ENCODE data around the gene R3HDML.
"Not testable (repeated sequence)": the region's sequence is repeated elsewhere in the genome, so short reads cannot be mapped to it uniquely, and the experiment has no call there.

R3HDML gene

DNA sequence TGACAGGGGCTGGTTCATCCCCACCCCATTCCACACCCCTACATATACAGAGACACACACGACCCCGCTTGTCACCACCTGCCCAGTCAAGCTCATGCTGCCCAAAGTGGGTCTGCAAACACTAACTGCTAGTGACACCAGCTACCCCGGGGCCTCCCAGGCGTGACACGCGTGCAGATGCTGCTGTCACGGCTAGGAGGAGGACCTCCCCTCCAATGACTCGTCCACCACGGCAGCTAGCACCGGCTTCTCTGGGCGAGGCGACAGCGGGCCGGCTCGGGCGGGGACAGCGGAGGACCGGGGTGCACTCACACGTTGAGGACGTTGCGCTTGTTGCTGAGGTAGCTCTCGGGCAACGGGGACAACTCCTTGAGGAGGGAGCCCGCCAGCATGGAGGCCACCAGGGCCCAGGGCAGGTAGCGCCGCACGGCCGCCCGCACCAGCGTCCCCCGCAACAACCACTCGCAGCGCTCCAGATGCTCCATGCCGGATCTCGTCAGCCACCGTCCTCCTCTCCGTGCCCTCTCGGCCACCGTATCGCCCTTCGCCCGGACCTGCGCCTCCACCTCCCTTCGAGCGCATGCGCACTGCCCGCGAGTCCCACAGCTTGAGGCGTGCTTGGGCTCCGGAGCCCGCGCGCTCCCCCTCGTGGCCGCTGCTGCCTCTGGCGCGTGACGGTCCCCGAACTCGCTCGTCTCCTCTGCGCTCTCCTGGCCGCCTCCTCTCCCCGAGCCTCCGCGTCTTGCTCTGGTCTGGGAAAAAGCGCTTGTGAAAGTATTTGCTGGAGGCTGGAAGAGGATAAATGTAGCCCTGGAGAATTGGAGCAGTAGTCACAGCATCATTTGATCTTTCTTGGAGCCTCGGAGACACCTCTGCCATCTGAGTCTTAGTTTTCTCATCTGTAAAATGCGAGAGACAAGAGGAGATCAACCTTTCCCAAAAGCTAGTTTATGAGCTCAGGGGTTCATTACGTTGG is 25.9 kb upstream of the R3HDML start, which contains the start of gene FITM2:
Gene FITM2 (minus strand): TSS at position 539 of the 976 bp plus-strand sequence. CDS start 54 bp downstream, at position 485.
- Mint-ChIP-seq H3K27ac (peak within 1 kb of the TSS; percentile 83), H3K36me3 (ENCODE audit: low read depth) (no peaks in the 10 kb centered on the region), H3K27me3 (ENCODE audit: low read depth) (peaks cover 4% of the 10 kb centered on the region), H3K4me1 (ENCODE audit: low read depth) (peaks cover 16% of the 10 kb centered on the region), H3K9me3 (no peaks in the 10 kb centered on the region), H3K4me3 (peak within 1 kb of the TSS; percentile 90)

DNA sequence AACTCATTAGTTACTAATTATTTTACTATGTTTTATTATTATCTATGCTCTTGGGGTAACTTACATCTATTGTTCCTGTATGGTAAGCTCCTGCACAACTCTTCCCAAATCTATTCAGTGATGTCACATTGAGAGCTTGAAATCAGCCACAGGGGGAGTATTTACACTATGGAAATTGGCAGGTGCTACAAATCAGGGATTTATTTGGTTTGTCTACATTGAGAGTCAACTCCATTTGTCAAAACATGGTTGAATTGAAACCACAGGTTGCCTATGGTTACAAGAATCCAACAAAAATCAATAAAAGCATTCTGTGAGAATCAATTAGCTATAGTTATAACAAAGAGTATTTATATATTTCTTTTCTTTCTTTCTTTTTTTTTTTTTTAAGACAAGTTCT is 22.0 kb upstream of the R3HDML start:
- Mint-ChIP-seq H3K27ac (no peak overlapping the region), H3K9me3 (no peaks in the 10 kb centered on the region), H3K36me3 (ENCODE audit: low read depth) (no peaks in the 10 kb centered on the region), H3K4me3 (no peak overlapping the region), H3K27me3 (ENCODE audit: low read depth) (peaks cover 4% of the 10 kb centered on the region), H3K4me1 (ENCODE audit: low read depth) (peaks cover 12% of the 10 kb centered on the region)

DNA sequence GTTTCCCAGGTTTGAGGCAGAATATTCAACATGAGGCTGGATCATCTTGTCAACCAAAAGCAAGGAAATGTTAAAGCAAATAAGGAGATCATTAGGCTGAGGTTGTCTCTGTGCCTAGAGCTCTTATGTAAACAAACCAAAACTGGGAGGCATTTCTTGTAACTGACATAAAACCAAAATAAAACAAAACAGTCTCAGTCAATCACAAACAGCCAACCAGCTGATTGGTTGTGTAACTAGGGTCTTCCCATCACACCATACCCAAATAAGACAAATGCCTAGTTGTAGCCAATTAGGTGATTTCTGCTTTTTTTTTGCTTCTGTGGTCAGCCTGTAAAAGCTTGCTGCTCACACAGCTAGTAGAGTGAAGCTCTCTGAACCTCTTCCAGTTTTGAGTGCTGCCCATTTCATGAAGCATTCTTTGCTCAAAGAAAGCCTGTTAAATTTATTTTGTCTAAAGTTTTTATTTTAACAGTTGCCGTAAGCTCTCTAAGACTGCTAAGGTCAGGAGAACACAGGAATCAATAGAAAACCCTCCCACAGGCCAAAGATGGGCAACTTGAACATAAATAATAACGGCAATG is 16.9 kb upstream of the R3HDML start:
- no peaks in the 10 kb centered on the region for H3K27me3 Mint-ChIP-seq (ENCODE audit: low read depth)
- H3K27ac Mint-ChIP-seq = no peak overlapping the region

DNA sequence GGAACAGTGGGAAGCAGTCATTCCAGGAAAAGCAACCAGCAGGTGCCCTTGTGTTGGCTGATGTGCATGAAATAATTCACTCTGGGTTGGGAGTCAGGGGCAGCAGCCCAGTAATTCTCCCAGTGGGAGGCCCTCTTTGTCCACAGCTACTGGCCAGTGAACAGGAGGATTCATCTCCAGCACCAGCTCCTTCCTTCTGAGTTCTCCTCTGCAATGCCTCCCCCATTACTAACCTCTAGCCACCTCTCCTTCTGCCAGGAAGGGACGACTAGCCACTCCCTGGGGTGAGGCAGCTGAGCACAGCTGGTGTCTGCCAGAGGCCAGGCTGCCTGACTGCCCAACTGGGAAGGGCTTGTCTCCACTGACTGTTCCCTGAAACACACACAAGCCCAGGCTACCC is 12.5 kb upstream of the R3HDML start:
- Mint-ChIP-seq H3K36me3 (ENCODE audit: low read depth) (no peaks in the 10 kb centered on the region), H3K9me3 (no peaks in the 10 kb centered on the region), H3K27ac (no peak overlapping the region), H3K27me3 (ENCODE audit: low read depth) (peaks cover 12% of the 10 kb centered on the region), H3K4me3 (no peak overlapping the region), H3K4me1 (ENCODE audit: low read depth) (no peaks in the 10 kb centered on the region)

More for the DNA sequence above, 16.9 kb upstream of the R3HDML start:
- H3K36me3 Mint-ChIP-seq (ENCODE audit: low read depth) = no peaks in the 10 kb centered on the region
- no peaks in the 10 kb centered on the region for H3K9me3 Mint-ChIP-seq
- H3K4me1 Mint-ChIP-seq (ENCODE audit: low read depth) = no peaks in the 10 kb centered on the region
- H3K4me3 Mint-ChIP-seq = no peak overlapping the region

DNA sequence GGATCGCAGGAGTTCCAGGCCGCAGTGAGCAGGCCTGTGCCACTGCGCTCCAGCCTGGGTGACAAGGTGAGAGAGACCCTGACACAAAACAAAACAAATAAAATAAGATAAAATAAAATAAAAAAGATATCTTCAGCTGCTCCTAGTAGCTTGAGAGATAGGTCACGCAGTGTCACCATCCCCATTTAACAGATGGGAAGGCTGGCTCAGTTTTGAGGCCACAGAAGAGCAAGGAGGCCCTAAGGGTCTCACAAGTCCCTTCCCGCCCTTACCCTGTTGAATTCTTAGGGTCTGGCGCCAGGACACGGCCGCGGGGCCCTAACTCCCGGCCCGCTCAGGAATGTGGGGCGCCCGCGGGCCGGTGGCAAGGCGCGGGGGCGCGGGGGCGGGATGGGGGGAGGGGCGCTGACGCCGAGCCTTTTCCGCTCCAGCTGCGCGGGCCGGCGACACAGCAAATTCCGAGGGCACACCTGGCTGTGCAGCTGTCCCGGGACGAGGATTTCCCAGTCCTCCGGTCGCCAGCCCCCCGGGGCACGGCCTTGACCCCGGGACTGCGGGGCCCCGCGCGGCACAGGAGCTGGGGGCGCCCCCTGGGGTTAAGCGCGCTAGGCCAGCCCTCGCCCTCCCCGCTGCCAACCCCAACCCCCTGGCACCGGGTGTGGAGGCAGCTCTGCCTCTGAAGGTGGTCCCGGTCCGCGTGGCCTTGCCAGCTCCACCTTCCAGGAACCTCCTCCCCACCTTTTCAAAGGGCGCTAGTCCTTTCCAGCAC is 10.3 kb upstream of the R3HDML start:
- H3K27me3 Mint-ChIP-seq (ENCODE audit: low read depth) = peaks cover 12% of the 10 kb centered on the region
- H3K4me1 Mint-ChIP-seq (ENCODE audit: low read depth) = no peaks in the 10 kb centered on the region
- H3K27ac Mint-ChIP-seq = no peak overlapping the region
- H3K9me3 Mint-ChIP-seq = no peaks in the 10 kb centered on the region
- H3K4me3 Mint-ChIP-seq = no peak overlapping the region
- H3K36me3 Mint-ChIP-seq (ENCODE audit: low read depth) = no peaks in the 10 kb centered on the region

DNA sequence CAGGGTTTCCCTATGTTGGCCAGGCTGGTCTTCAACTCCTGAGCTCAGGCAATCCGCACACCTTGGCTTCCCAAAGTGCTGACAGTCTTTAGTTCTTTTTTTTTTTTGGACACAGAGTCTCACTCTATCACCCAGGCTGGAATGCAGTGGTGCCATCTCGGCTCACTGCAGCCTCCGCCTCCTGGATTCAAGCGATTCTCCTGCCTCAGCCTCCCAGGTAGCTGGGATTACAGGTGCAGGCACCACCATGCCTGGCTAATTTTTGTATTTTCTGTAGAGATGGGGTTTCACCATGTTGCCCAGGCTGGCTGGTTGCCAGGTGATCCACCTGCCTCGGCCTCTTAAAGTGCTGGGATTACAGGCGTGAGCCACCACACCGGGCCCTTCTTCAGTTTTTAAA is 9.1 kb upstream of the R3HDML start:
- not testable (repeated sequence) for H3K4me3 Mint-ChIP-seq; H3K9me3 Mint-ChIP-seq; H3K4me1 Mint-ChIP-seq (ENCODE audit: low read depth); H3K36me3 Mint-ChIP-seq (ENCODE audit: low read depth); H3K27ac Mint-ChIP-seq
- H3K27me3 Mint-ChIP-seq (ENCODE audit: low read depth) = peaks cover 12% of the 10 kb centered on the region

DNA sequence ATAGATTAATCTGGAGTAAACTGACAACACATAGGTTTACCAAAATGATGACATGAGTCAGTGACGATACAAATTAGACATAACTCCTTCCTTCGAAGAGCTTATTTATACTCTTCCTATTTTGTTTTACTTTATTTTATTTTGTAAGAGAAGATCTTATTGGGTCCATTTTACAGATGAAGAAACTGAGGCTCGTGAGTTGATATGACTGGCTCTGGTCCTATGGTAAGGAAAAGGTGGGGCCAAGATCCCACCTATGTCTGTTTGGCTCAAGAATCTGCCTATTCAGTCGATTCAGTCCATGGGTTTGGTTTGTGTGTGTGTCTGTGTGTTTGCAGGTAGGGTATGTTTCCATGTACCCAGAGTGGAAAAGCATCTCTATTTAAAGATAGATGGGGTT is 8.4 kb upstream of the R3HDML start:
- Mint-ChIP-seq H3K36me3 (ENCODE audit: low read depth) (no peaks in the 10 kb centered on the region), H3K9me3 (no peaks in the 10 kb centered on the region), H3K4me1 (ENCODE audit: low read depth) (no peaks in the 10 kb centered on the region), H3K27me3 (ENCODE audit: low read depth) (peaks cover 12% of the 10 kb centered on the region), H3K27ac (no peak overlapping the region), H3K4me3 (no peak overlapping the region)

DNA sequence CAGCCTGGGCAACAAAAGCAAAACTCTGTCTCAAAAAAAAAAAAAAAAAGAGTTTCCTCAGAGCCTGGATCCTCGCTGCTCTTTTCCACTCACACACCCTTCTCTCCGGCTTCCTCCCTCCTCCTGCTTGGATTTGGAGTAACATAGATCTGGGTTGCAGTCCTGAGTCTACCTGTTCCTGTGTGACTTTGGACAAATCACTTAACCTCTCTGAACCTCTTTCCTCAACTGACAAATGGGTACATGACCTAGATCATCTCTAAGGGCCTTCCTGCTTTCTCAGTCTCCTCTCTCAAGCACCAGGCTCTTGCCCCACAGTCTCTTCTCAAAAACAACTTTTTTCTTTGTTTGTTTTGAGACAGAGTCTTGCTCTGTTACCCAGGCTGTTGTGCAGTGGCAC is 5.6 kb upstream of the R3HDML start:
- Mint-ChIP-seq H3K27ac (no peak overlapping the region), H3K36me3 (ENCODE audit: low read depth) (no peaks in the 10 kb centered on the region), H3K27me3 (ENCODE audit: low read depth) (peaks cover 19% of the 10 kb centered on the region), H3K4me3 (no peak overlapping the region), H3K4me1 (ENCODE audit: low read depth) (no peaks in the 10 kb centered on the region), H3K9me3 (no peaks in the 10 kb centered on the region)

DNA sequence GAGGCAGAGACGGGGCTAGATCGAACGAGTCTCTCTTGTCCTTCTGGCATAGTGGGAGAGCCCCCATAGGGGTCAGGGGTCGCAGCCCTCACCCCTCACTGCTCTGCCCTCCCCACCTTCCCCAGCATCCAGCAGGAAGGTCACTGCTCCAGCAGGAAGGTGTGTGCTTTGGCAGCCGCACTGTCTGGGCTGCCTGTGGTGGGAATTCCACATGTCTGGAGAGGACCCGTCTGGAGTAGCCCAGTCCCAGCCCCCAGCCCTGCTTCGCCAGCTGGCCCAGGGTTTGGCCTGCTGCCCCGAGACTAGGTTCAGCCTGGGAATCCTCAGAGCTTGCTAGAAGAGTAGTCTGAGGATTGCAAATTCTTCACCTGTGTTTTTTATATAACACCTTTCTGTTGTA is 2.5 kb upstream of the R3HDML start:
- Mint-ChIP-seq H3K27me3 (ENCODE audit: low read depth) (peaks cover 11% of the 10 kb centered on the region), H3K27ac (no peak overlapping the region), H3K4me1 (ENCODE audit: low read depth) (no peaks in the 10 kb centered on the region)

DNA sequence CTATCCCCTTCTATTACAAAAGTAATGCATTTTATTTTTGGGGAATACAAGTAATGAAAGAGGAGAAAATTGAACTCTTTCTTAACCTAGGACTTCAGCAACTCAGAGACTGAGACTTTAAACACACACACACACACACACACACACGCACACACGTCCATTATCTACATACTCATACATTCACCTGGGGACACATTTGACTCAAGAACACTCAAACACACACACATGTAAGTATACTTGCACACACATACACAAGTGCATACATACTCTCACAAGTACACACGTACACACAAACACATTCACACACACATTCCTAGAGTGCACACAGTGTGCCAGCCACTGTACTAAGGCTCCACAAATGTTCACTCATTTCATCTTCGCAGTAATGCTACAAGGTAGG is 2.1 kb upstream of the R3HDML start:
- Mint-ChIP-seq H3K4me3 (no peak overlapping the region), H3K27me3 (ENCODE audit: low read depth) (peaks cover 11% of the 10 kb centered on the region)

More for the DNA sequence above, 2.5 kb upstream of the R3HDML start:
- H3K4me3 Mint-ChIP-seq = no peak overlapping the region
- no peaks in the 10 kb centered on the region for H3K9me3 Mint-ChIP-seq
- no peaks in the 10 kb centered on the region for H3K36me3 Mint-ChIP-seq (ENCODE audit: low read depth)

DNA sequence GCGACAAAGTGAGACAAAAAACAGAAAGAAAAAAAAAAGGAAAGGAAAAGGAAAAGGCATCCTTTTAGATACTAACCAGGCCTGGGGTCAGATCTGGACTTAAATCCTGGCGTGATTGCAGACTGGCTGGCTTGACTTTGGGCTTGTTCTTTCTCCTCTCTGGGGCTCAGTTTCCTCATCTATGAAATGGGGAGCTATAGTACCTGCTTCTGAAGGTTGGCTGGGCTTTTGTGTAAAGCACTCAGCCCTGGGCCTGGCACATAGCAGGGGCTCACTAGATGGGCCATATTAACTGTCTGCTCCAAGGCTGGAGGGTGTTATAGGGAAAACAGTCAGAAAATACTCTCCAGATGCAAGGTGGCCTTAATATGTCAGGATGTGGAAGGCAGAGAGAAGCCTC is 1.2 kb upstream of the R3HDML start:
- H3K4me1 Mint-ChIP-seq (ENCODE audit: low read depth) = no peaks in the 10 kb centered on the region
- H3K36me3 Mint-ChIP-seq (ENCODE audit: low read depth) = no peaks in the 10 kb centered on the region
- no peaks in the 10 kb centered on the region for H3K9me3 Mint-ChIP-seq
- no peak overlapping the region for H3K4me3 Mint-ChIP-seq
- no peak overlapping the region for H3K27ac Mint-ChIP-seq
- peaks cover 11% of the 10 kb centered on the region for H3K27me3 Mint-ChIP-seq (ENCODE audit: low read depth)

More for the DNA sequence above, 2.1 kb upstream of the R3HDML start:
- H3K4me1 Mint-ChIP-seq (ENCODE audit: low read depth) = no peaks in the 10 kb centered on the region
- H3K27ac Mint-ChIP-seq = no peak overlapping the region
- no peaks in the 10 kb centered on the region for H3K9me3 Mint-ChIP-seq
- H3K36me3 Mint-ChIP-seq (ENCODE audit: low read depth) = no peaks in the 10 kb centered on the region

DNA sequence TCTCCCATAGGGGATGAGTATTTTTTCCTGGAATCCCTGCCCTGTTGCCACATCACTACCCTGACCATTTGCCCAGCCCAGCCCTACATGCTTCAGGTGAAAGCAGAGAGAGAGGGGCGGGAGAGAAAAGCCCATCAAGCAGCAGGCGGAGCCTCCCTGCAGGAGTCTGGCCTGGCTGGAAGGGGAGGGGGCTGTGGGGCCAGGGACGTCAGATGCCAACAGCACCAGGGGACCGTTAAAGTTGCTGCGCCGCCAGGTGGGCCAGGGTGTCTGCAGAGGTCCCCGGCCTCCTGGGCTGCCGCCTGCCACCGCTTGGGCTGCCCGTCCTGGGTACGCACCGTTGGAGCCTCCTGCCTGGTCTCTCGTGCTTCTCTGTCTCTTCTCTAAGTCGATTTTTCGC is 757 bp upstream of the R3HDML start:
- Mint-ChIP-seq H3K9me3 (no peaks in the 10 kb centered on the region), H3K27me3 (ENCODE audit: low read depth) (peaks cover 11% of the 10 kb centered on the region), H3K4me3 (no peak overlapping the region)

DNA sequence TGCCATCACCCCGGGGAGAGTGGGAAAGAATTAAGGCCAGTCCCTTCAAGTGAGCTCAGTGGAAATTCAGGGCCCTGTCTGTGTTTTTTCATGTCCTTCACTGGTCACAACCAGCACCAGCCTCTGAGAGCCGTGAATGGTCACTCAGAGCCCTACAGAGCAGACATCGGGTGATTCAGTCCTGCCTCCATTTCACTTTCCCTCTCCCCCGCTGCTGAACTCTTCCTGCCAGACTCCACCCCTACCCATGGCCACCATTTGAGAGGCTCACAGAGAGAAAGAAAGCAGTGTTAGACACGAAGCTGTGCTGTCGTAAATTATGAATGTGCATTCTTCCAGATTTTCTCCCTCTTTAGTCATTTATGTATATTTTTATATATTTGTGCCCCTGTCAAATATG is 5.4 kb downstream of the R3HDML start:
- H3K4me1 Mint-ChIP-seq (ENCODE audit: low read depth) = no peaks in the 10 kb centered on the region
- no peaks in the 10 kb centered on the region for H3K36me3 Mint-ChIP-seq (ENCODE audit: low read depth)
- H3K9me3 Mint-ChIP-seq = no peaks in the 10 kb centered on the region
- no peak overlapping the region for H3K4me3 Mint-ChIP-seq
- no peak overlapping the region for H3K27ac Mint-ChIP-seq
- peaks cover 4% of the 10 kb centered on the region for H3K27me3 Mint-ChIP-seq (ENCODE audit: low read depth)

More for the DNA sequence above, 757 bp upstream of the R3HDML start:
- Mint-ChIP-seq H3K27ac (no peak overlapping the region), H3K36me3 (ENCODE audit: low read depth) (no peaks in the 10 kb centered on the region), H3K4me1 (ENCODE audit: low read depth) (no peaks in the 10 kb centered on the region)

DNA sequence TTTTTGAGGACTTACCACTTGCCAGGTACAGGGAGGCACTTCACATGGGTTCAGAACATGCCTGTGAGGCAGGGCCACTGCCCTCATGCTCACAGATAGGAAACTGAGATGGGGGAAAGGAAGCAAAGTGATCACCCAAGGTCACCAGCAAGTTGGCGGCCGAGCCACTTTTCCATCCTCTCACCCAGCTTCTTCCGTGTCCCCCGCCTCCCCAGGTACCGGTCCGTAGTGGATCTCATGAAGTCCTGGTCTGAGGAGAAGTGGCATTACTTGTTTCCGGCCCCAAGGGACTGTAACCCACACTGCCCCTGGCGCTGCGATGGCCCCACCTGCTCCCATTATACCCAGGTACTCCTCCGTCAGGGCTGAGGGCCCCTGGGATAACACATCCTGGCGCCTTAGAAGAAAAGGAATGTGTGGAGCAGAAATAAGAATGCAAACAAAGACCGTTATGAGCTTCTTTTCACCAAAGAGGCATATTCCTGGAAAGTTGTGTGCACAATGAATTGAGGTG is 6.4 kb downstream of the R3HDML start:
- no peaks in the 10 kb centered on the region for H3K9me3 Mint-ChIP-seq
- H3K36me3 Mint-ChIP-seq (ENCODE audit: low read depth) = no peaks in the 10 kb centered on the region
- no peaks in the 10 kb centered on the region for H3K4me1 Mint-ChIP-seq (ENCODE audit: low read depth)
- H3K27ac Mint-ChIP-seq = no peak overlapping the region
- no peak overlapping the region for H3K4me3 Mint-ChIP-seq
- H3K27me3 Mint-ChIP-seq (ENCODE audit: low read depth) = peaks cover 4% of the 10 kb centered on the region

Measured in T-helper 1 cell treated with Interleukin-12 subunit alpha and Interleukin-12 subunit beta and Interleukin-4 antibody, amounts not matched to agents 30 μg/mL and 1 μg/mL, for 36 hours (primary cell).